ENCODE data around the gene SEC14L5.
"Not testable (repeated sequence)": the region's sequence is repeated elsewhere in the genome, so short reads cannot be mapped to it uniquely, and the experiment has no call there.

The SEC14L5 gene

DNA sequence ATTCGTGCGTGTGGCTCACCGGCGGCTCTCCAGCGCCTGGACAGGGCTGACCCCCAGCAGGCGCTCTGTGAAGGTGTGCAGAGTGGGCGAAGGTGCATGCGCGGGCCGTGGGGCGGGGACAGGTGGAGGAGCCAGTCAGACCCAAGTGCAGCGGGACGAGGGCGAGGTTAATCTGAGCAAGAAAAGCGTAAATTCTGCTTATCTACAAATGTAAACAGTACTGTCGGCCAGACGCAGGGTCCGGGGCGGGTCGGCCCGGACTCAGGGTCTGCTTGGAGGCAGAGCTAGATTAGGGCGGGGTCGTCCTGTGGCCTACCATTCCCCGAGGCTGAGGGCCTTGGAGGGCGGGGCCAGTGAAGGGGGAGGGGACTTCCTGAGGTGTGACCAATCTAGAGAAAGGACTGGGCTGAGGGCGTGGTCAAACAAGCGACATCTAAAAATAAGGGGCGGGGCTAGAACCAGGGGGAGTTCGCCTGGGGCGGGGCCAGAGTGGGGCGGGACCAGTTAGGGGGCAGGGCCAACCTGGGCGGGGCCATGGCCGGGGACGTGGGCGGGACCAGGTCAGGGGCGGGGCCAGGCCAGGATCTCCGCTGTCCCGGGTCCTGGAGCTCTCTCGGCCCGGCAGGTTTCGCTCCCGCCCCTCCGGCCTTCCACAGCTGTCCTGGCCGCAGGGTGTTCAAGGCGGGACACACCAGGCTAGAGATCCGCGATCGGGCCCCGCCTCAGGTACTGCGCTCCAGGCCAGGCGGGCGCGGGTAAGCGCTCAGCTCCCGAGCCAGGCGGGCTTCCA, at the start of gene SEC14L5:
Gene SEC14L5, plus strand, starts transcription at position 611 of the 790 bp plus-strand sequence. CDS start 994 bp downstream, outside the sequence.
- peak; percentile 93 for DNase-seq (ENCODE audit: low read depth)

DNA sequence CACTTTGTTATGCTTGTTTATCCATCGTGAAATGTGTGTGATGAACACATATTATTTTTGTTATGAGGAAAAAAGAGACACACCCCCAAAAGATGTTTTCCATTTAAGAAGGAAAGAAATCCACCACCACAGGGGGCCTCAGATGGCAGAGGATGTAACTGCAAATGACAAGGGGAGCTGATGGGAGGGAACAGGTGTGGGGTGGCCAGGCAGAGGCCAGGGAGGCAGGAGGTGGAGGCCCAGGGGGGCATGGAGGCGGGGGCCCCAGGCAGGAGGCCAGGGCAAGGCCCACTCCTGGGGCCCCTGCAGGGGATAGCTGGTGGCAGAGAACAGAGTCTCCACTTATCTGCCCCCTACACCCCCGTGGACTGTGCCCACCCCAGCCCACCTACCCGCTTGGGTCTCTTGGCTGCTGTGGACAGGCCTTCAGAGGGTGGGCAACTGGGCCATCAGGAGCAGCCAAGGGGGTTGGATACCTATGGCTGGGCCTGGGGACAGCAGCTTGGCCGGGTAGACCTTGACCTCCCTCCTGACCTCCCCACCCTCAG, 49.2 kb upstream of the SEC14L5 start:
- DNase-seq (ENCODE audit: low read depth): no peak

DNA sequence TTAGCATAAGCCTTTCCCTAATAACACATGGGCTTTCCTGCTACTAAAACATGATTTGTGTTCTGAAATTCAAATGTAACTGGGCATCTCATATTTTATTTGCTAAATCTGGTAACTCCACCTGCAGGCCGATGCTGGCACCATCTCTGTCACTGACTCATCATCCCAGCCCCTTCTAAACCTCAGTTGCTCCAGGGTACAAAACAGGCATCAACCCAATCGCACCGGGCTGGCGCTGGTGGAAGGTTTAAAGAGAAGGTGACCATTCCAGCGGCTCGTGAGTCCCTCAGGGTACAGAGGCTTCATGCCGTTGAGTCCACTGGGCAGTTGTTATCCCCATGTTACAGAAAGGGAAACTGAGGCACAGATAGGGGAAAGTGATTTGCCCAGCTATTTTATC, 48.3 kb upstream of the SEC14L5 start:
- DNase-seq (ENCODE audit: low read depth): no peak

DNA sequence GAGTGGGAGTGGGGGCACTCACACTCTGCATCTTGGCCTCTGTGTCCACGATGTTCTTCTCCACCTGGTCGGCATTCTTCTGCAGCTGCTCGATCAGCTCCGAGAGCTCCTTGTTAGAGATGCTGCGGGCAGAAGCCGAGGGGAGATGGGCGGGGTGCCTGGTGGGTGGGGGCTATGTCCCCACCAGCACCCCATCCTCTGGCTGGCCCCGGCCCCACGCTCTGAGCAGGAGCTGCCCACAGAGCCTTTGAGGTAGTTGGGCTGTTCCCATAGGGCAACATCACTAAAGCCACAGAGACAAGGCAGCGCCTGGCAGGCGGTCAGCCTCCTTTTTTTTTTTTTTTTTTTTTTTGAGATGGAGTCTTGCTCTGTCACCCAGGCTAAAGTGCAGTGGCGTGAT, 47.3 kb upstream of the SEC14L5 start:
- no peak for DNase-seq (ENCODE audit: low read depth)

DNA sequence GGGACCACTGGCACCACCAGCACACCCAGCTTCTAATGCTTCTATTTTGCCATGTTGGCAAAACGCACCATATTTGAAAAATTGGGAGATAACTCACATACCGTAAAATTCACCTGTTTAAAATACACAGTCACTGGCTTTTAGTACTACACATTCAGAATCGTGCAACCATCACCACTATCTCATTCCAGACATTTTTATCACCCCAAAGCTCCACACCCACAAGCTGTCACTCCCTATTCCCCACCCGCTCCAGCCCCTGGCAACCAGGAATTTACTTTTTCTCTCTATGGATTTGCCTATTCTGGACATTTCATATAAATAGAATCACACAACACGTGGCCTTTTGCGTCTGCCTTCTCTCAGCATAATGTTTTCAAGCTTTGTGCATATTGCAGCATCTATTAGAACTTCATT, 46.2 kb upstream of the SEC14L5 start:
- DNase-seq (ENCODE audit: low read depth): peak; percentile 35

DNA sequence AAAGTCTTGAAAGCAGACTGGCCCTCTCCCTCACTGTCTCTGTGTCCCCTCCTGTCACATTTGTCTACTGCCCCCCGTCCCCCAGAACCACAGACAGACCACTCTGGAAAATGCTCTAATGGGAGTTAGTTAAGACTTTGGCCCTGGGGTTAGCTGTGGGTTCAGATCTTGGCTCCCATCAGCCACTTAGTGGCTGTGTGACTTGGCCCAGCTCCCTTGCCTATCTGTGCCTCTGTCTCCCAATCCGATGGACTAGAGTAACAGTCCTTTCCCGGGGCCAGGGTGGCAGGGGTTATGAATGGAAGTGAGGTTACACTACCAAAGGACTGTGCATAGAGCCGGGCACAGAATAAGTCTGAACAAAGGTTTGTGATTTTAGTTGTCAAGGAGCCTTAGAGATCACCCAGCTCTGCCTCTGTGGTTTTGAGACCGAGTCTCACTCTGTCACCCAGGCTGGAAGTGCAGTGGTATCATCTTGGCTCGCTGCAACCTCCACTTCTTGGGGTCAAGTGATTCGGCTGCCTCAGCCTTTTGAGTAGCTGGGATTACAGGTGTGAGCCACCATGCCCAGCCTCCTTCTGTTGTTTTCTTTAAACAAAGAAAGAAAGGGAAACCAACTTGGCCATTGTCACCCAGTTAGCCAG, 44.9 kb upstream of the SEC14L5 start:
- no peak for DNase-seq (ENCODE audit: low read depth)

DNA sequence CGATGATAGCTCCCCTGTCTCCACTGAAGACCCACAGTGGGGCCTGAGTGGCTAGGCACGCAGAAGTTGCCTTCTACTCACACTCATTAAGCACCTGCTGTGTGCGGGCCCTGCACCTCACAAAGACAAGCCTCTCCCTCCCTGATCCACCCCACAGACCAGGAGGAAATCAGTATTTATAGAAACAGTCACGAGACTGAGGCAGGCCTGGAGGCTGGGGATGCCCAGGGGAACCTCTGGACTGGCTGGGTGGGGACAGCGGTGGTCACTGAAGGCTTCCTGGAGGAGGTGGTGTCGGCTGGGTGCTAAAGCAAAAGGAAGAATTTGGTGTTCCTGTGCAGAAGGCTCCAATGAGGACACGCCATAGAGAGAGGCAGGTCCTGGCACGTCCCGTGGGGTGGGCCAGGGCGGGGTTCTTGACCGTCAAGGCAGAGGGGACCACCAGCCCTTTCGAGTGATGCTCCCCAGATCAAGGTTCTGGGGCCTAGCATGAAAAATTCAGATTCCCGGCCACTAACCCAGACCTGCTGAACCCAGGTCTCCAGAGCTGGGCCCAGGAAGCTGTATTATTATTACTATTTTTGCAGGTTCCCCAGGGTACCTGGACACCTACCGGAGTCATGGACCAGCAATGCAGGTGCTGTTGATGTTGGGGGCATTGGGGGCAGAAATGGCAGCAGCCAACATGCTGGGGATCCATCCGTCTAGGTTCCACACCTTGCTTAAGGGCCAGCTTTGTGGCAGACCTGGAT, 44.2 kb upstream of the SEC14L5 start:
- DNase-seq (ENCODE audit: low read depth): no peak

DNA sequence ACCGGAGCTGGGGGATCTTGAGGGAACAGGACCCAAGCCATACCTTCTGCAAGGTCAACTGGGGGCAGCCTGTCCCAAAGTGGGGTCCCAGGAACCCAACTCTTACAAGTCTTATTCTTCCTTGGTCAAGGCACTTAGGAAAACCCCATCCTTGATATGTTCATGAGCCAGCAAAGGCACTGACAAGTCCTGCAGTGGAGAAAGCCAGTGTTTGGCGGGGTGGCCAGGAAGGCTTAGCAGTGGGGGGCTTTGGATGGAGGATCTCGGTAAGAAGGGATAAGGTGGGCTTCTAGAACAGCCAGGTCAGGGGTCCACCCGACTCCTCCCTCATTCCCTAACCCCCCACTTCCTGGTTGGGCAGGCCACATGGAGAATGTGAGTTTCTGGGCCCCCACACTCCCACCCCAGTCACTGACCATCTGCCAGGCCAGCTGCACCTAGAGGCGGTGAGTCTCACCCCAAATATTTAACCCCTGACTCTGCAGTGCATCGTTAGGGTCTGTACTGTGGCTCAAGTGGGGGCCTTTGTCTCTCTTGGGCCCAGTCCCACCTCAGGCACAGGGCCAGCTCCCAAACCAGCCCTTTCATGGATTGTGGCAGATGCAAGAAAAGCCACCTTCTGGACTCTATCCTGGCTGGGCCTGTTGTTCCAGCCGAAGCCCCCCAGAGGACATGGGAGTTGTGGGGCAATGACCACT, 43.5 kb upstream of the SEC14L5 start:
- DNase-seq (ENCODE audit: low read depth): no peak

DNA sequence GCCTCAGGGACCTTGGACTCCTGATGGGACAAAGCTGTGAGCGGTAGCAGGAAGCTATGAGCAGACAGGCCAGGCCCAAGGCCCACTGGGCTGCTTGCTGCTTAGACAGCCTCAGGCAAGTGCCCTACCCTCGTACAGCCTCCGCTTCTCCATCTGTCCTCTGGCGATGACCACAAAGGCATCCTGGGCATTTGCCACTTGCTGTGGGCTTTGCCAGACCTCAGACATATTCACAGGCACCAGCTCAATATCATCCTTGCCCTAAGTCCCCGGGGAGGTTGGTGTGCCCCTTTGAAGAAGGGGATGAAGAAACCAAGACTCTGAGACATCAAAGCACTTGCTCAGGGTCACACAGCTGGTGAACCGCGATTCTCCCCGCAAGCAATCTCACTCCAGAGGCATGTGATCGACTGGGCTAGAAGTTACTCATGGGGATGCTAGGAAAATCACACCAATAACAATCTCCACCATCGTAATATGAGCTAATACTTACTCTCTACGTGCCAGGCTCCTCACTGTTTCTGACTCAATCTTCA, 42.8 kb upstream of the SEC14L5 start:
- peak; percentile 58 for DNase-seq (ENCODE audit: low read depth)

DNA sequence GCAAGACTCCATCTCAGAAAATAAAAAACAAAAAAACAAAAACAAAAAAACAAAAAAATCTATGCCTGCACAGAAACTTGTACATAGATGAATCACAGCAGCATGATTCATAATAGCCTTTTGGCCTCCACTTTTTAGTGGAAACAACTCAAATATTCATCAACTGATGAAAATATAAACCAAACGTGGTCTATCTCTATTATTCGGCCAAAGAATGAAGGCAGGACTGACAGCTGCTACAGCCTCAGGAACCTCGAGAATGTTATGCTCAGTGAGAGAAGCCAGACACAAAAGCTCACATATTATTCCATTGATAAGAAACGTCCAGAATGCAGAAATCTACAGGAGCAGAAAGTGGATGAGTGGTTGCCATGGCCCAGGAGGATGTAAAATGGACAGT, 41.0 kb upstream of the SEC14L5 start:
- DNase-seq (ENCODE audit: low read depth): no peak

DNA sequence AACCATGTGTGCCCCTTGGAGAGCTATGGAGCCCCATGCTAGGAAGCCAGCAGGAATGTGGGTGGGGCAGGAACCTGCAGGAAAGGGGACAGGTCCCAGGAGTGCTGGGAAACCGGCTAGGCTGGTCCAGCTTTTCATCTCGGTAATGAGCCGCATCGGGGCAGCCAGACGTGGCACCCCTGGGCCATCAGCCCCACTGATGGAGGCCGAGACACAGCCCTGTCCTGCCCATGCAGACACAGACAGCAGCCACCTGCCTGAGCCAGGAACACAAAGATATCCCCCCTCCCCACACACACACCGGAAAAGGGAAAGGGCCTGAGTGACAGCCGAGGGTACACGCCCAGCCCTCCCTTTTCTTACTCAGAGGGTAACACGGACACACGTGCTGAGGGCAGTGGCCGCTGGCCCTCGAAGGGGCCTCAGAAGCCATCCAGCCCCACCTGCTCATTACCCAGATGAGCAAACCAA, 39.3 kb upstream of the SEC14L5 start:
- no peak for DNase-seq (ENCODE audit: low read depth)

DNA sequence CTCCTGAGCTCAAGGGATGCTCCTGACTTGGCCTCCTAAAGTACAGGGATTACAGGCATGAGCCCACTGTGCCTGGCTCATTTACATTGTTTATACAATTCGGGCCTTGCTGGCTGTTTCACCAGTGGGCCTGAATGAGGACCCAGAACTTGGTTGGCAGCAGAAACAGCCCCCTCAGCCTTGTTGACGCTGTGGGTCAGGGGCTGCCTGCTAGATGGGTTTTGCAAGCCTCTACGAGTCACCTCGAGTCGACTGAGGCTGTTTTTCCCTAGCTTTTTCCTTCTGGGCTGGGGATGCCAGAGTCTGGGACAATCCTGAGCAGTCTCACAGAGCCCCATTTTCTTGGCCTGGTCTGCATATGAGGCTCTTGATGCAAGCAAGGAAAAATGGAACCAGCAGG, 37.3 kb upstream of the SEC14L5 start:
- no peak for DNase-seq (ENCODE audit: low read depth)

DNA sequence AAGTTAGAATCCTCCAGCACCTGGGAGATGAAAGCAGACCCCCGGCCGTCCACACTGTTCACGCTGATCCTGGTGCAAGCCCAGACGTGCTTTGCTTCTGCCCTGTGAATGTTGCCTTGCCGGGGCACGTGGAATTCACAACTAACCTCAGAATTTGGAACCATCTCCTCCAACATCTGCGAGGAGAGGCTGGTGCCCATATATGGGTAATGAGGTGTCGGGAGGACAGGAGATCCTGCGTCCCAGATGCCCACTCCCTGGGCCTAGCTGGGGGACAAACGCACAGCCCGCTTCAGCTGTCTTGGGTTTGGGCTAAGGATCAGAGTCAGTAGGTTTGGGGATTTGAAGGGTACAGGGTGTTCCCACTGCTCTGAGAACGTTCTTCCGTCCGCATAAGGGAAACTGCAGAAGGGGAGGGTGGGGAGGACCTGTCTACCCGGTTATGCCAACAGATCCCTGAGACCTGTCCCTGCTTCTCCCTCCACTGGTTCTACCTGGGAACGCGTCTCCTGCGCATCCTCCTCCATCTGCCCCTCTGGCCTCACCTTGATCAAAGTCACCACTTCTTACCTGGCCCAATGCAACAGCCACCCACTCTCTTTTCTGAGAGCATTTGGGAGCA, 35.3 kb upstream of the SEC14L5 start:
- no peak for DNase-seq (ENCODE audit: low read depth)

DNA sequence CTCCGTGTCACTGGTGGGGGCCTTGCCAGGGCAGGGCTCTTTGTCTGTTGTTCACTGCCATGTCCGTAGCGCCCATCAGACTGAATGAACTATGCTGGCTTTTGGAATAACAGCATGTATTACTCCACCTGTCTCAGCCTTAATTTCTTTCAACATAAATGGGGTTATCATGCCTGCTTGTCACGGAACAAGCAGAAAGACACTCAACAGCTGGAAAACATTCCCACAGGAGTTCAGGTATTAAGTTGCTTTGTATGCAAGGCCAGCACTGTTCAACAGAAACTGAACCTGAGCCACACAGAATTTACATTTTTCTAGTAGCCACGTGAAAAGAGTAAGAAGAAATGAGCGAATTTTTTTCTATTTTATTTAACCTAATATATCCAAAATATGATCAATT, 34.3 kb upstream of the SEC14L5 start:
- no peak for DNase-seq (ENCODE audit: low read depth)

DNA sequence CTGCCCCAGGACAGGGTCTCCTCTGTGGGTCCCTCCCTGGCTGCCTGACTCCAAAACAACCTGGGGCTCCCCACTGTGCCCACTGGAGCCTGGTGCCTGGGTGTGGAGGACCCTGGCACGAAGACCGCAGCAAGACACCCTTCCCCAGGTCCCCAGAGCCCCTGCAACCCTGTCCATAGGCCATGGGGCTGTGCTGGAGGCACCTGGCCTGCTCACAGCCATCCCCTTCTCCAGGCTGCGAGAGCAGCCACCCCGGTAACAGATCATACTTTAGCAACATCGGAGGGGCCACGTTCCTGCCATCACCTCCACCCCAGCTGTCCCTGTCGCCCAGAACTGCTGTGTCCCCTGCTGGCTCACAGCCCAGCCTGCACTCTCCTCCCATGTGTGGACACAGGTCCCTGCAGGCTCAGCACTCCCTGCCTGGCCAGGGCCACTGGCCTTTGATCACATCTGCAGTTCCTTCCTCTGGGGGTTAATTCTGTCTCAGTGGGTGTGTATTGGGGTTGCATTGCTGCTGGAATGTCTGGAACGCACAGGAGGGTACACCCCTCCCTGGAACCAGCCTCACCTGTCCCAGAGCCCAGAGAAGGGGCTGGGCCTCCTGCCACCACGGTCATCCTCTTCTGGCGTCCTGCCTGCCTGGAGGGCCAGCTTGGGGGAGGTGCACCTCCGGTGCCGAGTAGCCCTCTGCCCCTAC, 33.4 kb upstream of the SEC14L5 start:
- DNase-seq (ENCODE audit: low read depth): no peak

DNA sequence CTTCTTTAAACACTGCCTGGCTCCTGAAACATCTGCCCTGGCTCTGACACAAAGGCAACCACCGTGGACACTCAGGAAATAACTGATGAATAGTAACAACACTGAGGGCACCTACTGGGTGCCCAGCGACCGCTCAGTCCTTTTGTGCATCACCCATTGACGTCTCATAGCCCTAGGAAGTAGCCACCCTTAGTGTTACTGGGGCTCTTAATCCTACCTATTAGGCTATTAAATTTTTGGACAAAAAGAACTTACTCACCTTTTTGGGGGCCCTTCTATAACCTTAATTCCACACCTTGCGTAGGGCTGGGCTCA, 32.9 kb upstream of the SEC14L5 start:
- DNase-seq (ENCODE audit: low read depth): no peak

DNA sequence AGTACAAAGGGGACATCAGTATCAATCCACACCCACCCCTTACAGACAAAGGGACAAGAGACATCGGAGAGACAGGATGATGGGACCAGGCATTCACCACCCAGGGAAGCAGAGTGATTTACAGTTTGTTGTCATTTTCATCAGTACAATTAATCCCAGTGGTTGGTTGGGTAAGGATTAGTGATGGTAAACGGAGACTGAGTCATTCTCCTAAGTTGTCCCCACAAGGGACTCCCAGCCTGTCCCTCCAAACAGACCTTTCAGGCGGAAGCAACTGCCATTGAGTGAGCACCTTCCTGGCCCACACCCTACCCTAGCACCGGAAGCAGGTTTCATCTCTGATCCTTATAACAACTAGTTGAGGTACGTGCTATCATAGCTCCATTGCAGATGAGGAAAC, 32.3 kb upstream of the SEC14L5 start:
- no peak for DNase-seq (ENCODE audit: low read depth)

DNA sequence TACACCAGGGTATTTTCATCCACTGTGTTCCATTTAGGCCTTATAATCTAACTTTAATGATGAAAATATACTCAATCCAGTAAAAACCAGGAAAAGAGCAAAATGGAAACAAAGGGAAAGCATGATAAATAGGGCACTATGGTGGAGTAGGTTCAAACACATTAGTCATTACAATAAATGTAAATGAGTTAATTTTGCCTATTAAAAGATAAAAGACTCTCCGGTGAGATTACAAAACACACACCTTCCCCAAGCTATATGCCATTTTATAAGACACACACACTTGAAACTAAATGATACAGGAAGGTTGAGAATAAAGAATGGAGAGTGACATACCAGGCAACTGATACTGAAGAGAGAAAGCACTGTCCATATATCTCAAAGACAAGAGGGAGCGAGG, 31.2 kb upstream of the SEC14L5 start:
- no peak for DNase-seq (ENCODE audit: low read depth)

DNA sequence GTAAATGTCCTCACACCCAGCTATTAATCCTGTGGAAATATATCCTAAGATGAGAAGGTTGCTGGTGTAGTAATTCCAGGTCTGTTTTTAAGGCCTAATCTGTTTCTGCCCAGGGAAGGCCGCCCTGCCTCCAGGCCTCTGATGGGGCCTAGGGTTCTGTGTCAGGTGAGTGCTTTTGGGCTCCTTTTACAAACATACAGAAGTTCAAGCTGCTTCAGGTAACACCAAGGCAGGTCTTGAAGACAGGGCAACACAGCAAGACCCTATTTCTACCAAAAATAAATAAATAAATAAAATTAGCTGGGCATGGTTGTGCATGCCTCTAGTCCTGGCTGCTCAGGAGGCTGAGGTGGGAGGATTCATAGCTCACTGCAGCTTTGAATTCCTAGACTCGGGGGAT, 30.5 kb upstream of the SEC14L5 start:
- no peak for DNase-seq (ENCODE audit: low read depth)

DNA sequence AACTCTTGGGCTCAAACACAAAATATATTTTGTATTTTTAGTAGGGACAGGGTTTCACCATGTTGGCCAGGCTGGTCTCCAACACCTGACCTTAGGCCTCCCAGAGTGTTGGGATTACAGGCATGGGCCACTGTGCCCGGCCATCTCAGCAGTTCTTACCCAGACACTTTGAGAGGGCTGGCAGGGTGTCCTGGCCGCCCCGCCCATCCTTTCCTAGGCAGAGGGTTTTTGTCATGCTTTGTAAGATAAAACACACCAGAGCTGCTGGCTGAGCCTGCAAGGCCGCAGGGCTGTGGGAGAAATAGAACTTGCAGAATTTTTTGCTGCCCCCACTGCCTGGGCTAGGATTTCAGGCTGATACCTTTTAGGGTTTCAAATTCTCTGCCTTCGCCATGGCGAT, 29.9 kb upstream of the SEC14L5 start:
- DNase-seq (ENCODE audit: low read depth): no peak

DNA sequence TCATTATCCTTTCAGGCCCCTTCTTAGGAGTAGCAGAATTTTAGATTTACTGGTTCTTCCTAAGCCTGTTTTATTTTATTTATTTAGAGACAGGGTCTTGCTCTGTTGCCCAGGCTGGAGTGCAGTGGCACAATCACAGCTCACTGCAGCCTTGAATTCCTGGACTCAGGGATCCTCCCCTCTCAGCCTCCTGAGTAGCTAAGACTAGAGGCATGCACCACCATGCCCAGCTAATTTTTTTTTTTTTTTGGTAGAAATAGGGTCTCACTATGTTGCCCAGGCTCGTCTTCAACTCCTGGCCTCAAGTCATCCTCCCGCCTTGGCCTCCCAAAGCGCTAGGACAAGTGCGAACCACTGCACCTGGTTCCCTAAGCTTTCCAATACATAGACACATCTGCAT, 28.5 kb upstream of the SEC14L5 start:
- not testable (repeated sequence) for DNase-seq (ENCODE audit: low read depth)
